Activated gamma-delta T cell treated with anti-CD3 and anti-CD28 coated beads, Interleukin-2, amount 50 U/mL, for 16 hours (primary cell): Measurements from ENCODE around the gene WDR37.
"Not testable (repeated sequence)": the region's sequence is repeated elsewhere in the genome, so short reads cannot be mapped to it uniquely, and the experiment has no call there.

ENCODE experiments used
- DNase-seq: peaks from one replicate; pipeline ENCODE4 v3.0.0-alpha.2; 2020; ENCODE audit warnings: low read depth

WDR37 gene, protein sequence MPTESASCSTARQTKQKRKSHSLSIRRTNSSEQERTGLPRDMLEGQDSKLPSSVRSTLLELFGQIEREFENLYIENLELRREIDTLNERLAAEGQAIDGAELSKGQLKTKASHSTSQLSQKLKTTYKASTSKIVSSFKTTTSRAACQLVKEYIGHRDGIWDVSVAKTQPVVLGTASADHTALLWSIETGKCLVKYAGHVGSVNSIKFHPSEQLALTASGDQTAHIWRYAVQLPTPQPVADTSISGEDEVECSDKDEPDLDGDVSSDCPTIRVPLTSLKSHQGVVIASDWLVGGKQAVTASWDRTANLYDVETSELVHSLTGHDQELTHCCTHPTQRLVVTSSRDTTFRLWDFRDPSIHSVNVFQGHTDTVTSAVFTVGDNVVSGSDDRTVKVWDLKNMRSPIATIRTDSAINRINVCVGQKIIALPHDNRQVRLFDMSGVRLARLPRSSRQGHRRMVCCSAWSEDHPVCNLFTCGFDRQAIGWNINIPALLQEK

GRCh38 chr10:1056326-1057105 is at the start of gene WDR37:
TSS of gene WDR37 (plus strand) at chr10:1056385. CDS start at chr10:1072156, 15,771 bp downstream.
- peak; percentile 87 for DNase-seq

DNA sequence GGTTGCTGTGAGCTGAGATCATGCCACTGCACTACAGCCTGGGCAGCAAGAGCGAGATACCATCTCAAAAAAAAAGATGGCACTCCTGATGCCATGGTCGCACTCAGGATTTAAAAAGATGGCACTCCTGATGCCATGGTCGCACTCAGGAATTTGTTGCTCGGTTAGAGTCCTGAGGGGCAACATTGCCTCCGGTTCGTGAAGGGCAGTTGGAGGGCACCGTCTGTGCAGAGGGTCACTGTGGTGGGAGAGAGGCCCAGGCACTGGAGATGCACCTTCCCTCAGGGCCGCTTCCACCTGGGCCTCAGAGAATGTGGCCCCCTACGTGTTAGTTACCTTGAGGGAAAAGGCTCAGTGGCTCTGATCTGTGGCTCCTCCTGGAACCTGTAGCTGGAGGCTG is 49.6 kb upstream of the WDR37 start:
- DNase-seq, result no peak

DNA sequence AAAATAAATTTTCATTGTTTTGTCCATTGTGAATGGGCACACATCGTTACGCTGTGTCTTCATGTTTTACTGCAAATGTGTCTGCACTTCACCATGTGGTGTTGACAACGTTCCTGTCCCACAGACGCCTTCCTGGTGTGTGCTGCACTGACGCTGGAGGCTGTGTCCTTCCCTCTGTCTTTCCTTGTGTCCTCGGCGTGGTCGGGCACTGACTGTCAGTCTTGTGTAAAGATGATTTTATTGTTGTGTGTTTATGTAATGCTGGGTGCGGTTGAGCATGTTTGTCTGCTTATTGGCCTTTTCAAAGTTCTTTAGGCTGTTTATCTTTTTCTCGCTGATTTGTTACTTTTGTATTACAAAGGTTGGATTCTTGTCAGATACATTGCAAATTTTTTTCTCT is 48.6 kb upstream of the WDR37 start:
- DNase-seq, result no peak

DNA sequence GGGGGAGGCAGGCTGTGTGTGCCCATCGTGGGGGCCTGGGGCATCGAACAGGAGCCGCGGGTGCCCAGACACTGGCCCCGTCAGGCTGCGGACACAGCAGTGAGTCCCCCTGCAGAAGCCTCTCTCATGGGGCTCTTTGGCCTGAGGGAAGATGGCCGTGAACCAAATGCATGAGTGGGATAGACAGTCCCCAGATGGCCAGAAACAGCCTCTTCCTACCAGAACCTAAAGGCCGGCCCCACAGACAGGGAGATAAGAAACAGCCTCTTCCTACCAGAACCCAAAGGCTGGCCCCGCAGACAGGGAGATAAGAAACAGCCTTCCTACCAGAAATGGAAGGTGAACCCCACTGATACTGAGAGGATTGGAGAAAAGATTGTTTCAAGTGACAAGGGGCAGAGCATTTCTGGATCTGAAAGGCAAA is 47.1 kb upstream of the WDR37 start:
- DNase-seq, result no peak

- DNase-seq, result not testable (repeated sequence)
These were observed 46.2 kb upstream of the WDR37 start for GRCh38 chr10:1009947-1010346.

- no peak for DNase-seq
These were observed 45.5 kb upstream of the WDR37 start for GRCh38 chr10:1010703-1011102.

GRCh38 chr10:1011696-1012095 is 44.5 kb upstream of the WDR37 start:
- no peak for DNase-seq

GRCh38 chr10:1015688-1016087 is 40.5 kb upstream of the WDR37 start:
- no peak for DNase-seq

DNA sequence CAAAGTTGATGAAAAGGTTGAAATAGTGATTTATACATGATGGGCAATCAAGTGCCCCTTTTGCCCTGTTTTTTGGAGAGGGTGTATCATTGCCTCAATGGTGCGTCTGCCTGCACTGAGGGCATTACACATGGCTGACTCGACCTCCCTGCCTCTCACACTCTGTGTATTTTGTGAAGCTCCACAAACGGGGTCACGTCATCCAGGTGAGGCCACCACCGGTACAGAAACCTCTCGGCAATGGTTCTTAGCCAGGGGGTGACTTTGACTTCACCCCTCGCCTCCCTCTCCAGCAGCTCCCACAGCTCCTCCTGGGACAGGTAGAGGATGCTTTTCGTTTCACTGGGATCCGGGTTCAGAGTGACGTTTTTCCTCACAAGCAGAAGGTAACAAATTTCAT is 36.8 kb upstream of the WDR37 start:
- no peak for DNase-seq

GRCh38 chr10:1020460-1020859 is 35.7 kb upstream of the WDR37 start:
- DNase-seq, result no peak

- DNase-seq, result no peak
These were observed 35.2 kb upstream of the WDR37 start for GRCh38 chr10:1020958-1021357.

DNA sequence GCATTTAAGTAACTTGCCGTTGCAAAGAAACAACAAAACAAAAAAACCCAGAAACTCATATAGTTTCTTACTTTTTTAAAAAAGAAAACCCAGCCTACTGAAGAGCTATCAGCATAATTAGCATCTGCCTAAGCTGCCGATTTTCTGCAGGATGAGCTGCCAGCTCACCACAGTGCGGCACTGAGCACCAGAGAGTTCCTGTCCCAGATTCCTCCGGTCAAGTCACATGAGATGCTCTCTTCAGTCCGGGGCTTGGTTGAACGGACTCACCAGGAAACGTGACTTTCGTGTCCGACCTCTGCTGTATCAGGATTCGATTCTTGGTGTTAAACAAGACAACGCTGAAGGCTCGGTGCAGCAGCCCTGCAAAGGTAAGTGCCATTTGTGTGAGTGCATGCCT is 33.8 kb upstream of the WDR37 start:
- no peak for DNase-seq

DNA sequence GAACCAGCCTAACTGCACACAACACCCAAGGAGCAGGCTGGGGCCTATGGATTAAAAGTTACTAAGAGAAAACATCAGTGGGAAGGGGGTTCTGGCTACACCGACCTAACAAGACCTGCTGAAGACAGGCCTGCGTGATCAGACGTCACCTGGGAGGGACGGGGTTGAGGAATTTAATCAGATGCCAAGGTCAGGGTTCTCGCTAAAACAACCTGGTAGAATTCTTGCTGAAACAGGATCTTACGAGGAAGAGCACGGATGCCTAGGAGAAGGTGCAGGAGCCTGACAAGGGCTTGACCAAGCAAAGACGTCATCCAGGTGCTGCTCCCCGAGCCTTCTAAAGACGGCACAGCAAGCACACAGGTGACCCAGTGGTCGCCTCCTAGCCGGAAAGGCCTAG is 32.1 kb upstream of the WDR37 start:
- no peak for DNase-seq

DNA sequence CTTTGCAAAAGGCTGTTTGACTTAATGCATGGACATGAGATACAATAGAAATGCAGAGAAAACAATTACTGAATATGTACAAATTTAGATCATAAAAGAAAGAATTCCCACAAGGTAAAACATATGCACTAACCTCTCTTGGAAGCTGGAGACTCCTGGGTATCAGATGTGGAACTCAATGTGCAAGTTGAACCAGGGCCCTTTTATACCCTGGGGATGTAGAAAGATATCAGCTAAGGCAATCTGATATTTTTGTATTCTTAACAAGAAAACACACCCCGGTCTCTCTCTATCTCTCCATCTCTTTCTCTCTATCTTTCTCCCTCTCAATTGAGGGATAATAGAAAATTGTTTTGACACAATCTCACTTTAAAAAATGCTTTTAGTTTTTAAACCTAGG is 30.5 kb upstream of the WDR37 start, which contains the start of gene IDI2:
TSS of gene IDI2 (minus strand) at position 177 of the 400 bp plus-strand sequence. CDS start 1,136 bp downstream, outside the sequence.
- no peak for DNase-seq

DNA sequence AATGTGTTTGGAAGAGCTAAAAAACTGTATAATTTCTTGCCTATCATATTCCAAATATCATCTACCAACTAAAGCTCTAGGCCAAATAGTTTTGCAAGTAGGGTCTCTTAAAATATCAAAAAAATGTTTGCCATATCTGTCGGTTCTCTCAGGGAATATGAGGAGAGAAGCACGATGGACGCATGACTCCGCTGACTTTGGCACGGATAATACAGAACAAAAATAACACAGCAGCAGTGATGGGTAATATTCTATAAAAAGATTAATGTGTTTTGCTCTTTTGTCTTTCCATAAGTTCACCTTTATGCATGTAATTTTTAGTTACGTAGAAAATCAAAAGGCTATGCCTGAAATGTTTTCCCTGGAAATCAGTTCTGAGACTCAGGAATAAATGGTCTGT is 29.6 kb upstream of the WDR37 start:
- no peak for DNase-seq

DNA sequence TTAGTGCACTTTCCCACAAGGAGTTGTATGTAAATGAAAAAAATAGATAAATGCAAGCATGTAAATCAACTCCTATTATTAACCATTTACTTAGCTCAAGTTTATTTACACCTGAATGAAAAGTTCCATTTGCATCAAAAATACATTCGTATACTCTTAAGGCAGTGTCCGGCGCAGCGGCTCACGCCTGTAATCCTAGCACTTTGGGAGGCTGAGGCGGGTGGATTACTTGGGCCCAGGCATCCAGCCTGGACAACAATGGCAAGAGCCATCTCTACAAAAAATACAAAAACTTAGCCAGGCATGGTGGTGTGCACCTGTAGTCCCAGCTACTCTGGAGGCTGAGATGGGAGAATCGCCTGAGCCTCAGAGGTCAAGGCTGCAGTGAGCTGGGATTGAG is 26.3 kb upstream of the WDR37 start:
- DNase-seq, result no peak

DNA sequence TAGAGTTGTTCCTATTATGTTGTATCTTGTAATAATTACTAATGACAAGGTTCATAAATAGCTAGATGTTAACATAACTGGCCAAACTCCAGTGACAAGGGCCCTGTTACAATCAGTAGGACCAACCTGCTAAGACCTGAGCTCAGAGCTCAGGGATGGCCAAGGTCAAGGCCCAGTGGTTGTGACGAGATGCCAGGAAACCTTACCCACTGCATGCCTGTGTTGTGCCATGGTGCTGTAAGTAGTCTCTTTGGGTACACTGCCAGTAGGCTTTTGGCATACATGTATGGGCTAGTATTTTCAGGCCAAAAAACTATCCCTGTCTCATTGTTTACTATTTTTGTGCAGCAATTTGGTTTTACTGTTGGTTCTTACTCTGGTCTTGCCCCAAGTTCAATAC is 22.6 kb upstream of the WDR37 start:
- no peak for DNase-seq

DNA sequence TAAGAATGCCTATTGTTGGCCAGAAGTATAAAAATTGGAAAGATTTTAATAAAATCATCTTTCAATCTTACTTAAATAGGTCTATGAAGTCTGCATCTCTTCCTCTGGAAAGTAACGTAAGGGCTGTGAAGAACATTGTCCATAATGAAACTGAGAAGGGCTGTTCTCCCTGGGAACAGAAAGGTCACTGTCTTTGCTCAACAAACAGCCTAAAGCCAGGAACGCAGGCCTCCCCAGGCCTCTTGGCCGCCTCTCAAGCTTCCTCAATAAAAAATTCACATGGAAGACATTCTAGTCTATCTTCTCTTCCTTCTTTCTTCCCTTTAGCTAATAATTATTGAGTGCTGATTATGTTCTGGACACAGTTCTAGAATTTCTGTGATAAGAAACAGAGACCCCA is 21.4 kb upstream of the WDR37 start:
- DNase-seq, result no peak

GRCh38 chr10:1035201-1035600 is 21.0 kb upstream of the WDR37 start:
- no peak for DNase-seq

- no peak for DNase-seq
These were observed 19.8 kb upstream of the WDR37 start for GRCh38 chr10:1036341-1036791.

GRCh38 chr10:1037098-1037497 is 19.1 kb upstream of the WDR37 start:
- no peak for DNase-seq

- not testable (repeated sequence) for DNase-seq
These were observed 17.4 kb upstream of the WDR37 start for GRCh38 chr10:1038769-1039168.

DNA sequence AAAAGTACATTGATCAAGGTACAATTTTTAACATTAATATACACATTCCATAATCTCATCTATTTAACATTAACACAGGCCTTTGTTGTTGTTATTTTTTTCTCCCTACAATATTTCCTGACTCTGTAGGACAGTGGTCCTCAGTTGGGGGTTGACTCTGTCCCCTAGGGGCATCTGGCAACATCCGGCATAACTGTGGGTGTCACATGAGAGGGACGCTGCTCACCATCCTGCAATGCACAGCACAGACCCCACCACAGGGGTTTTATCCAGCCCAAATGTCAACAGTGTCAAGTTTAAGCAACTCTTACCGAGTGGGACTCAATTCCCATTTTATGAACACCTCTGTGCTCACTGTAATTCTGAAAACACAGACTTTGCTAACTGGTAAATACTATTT is 16.1 kb upstream of the WDR37 start:
- no peak for DNase-seq
